GM23338 (cell line): Measurements from ENCODE around the gene HIGD2B. TPM values are rescaled to one million over a fixed set of nuclear protein-coding genes. Genes with fewer than 3 reads are reported as not detected.

Experiments
- ATAC-seq: fragments of 200-7000 bp; cut with Tn5 transposase; 3 replicates; pipeline ENCODE4 v1.9.1; 2020
- DNase-seq: peaks from one replicate; pipeline ENCODE4 v3.0.0-alpha.2; 2015; ENCODE audit warnings: low spot score
- H2AFZ ChIP-seq: fragments of 200-600 bp; sonication (generic); 2 replicates; pipeline ENCODE4 v1.8.0; 2016; ENCODE audit warnings: antibody characterized with exemption, mild to moderate bottlenecking, moderate library complexity
- H3F3A ChIP-seq: fragments of 200-600 bp; sonication (generic); replicated peaks from 2 replicates; pipeline ENCODE4 v1.8.0; 2017; ENCODE audit warnings: antibody characterized with exemption, mixed run types, low read depth
- H3K27ac ChIP-seq: fragments of 200-600 bp; sonication (generic); 2 replicates; pipeline ENCODE4 v1.6.1; 2016; ENCODE audit warnings: low read depth
- H3K27me3 ChIP-seq: fragments of 200-600 bp; sonication (generic); 2 replicates; pipeline ENCODE4 v1.8.0; 2016; ENCODE audit warnings: mild to moderate bottlenecking, mixed run types, moderate library complexity; ENCODE audit not compliant: insufficient read depth
- H3K36me3 ChIP-seq: fragments of 200-600 bp; sonication (generic); 2 replicates; pipeline ENCODE4 v1.8.0; 2016; ENCODE audit warnings: mild to moderate bottlenecking; ENCODE audit not compliant: insufficient read depth
- H3K4me1 ChIP-seq: fragments of 200-600 bp; sonication (generic); 2 replicates; pipeline ENCODE4 v1.8.0; 2016; ENCODE audit warnings: mild to moderate bottlenecking, moderate library complexity; ENCODE audit not compliant: insufficient read depth
- H3K4me2 ChIP-seq: fragments of 200-600 bp; sonication (generic); 2 replicates; pipeline ENCODE4 v1.7.1; 2017; ENCODE audit warnings: mixed run types
- H3K4me3 ChIP-seq: fragments of 200-600 bp; sonication (generic); 2 replicates; pipeline ENCODE4 v1.6.1; 2016; ENCODE audit warnings: mixed run types
- H3K79me2 ChIP-seq: fragments of 200-600 bp; sonication (generic); replicated peaks from 2 replicates; pipeline ENCODE4 v1.8.0; 2017; ENCODE audit warnings: mild to moderate bottlenecking; ENCODE audit not compliant: insufficient read depth
- H3K9me2 ChIP-seq: fragments of 200-600 bp; sonication (generic); 2 replicates; pipeline ENCODE4 v1.8.0; 2017; ENCODE audit not compliant: insufficient read depth
- H4K20me1 ChIP-seq: fragments of 200-600 bp; sonication (generic); replicated peaks from 2 replicates; pipeline ENCODE4 v1.8.0; 2017; ENCODE audit warnings: mild to moderate bottlenecking; ENCODE audit not compliant: insufficient read depth
- H3K27ac Mint-ChIP-seq: 2 replicates; pipeline ENCODE4 v1.8.0; 2020; ENCODE audit warnings: inconsistent platforms, mild to moderate bottlenecking, moderate library complexity, mixed read lengths
- H3K27me3 Mint-ChIP-seq: 3 replicates; pipeline ENCODE4 v1.8.0; 2022; ENCODE audit warnings: low read depth, mild to moderate bottlenecking, moderate library complexity, mixed read lengths, inconsistent platforms; ENCODE audit not compliant: insufficient read depth, poor library complexity
- H3K36me3 Mint-ChIP-seq: 3 replicates; pipeline ENCODE4 v1.8.0; 2021; ENCODE audit warnings: low read depth, mild to moderate bottlenecking, inconsistent platforms, moderate library complexity, mixed read lengths
- H3K4me1 Mint-ChIP-seq: 3 replicates; pipeline ENCODE4 v1.8.0; 2020; ENCODE audit warnings: mild to moderate bottlenecking, inconsistent platforms, mixed read lengths
- H3K4me3 Mint-ChIP-seq: 3 replicates; pipeline ENCODE4 v1.8.0; 2021; ENCODE audit warnings: moderate library complexity, mild to moderate bottlenecking, inconsistent platforms, mixed read lengths
- H3K9me3 Mint-ChIP-seq: 3 replicates; pipeline ENCODE4 v1.8.0; 2020; ENCODE audit warnings: moderate library complexity, mild to moderate bottlenecking, inconsistent platforms, mixed read lengths
- CREB1 ChIP-seq: fragments of 250-450 bp; sonication (Bioruptor Pico); IDR thresholded peaks from 2 replicates; pipeline ENCODE4 v1.5.0; 2020; ENCODE audit warnings: low read depth, mild to moderate bottlenecking, moderate library complexity
- CTCF ChIP-seq, 2 experiments: fragments of 200-600 bp in 1 of 2; sonication (generic) in 1 of 2; conservative IDR thresholded peaks; 2 replicates each; pipeline versions ENCODE4 v1.5.1 to v1.6.1; 2016 to 2017; ENCODE audit warnings: antibody characterized with exemption in 2 of 2, low read depth in 2 of 2, mild to moderate bottlenecking in 2 of 2, moderate library complexity in 1 of 2
- ETS1 ChIP-seq: IDR thresholded peaks from 2 replicates; pipeline ENCODE4 v1.6.1; 2016; ENCODE audit warnings: antibody characterized with exemption
- EZH2 ChIP-seq: fragments of 200-600 bp; sonication (generic); IDR thresholded peaks from one replicate; pipeline ENCODE4 v1.8.0; 2017; ENCODE audit warnings: antibody characterized with exemption, mild to moderate bottlenecking, low read depth; ENCODE audit not compliant: unreplicated experiment
- EZH2phosphoT487 ChIP-seq: fragments of 200-600 bp; sonication (generic); IDR thresholded peaks from one replicate; pipeline ENCODE4 v1.8.1; 2018; ENCODE audit warnings: antibody characterized with exemption; ENCODE audit not compliant: unreplicated experiment
- JUNB ChIP-seq: IDR thresholded peaks from one replicate; pipeline ENCODE4 v1.6.1; 2016; ENCODE audit warnings: antibody characterized with exemption; ENCODE audit not compliant: unreplicated experiment
- NANOG ChIP-seq: IDR thresholded peaks from 2 replicates; pipeline ENCODE4 v1.6.1; 2016; ENCODE audit warnings: antibody characterized with exemption, borderline replicate concordance
- REST ChIP-seq: IDR thresholded peaks from one replicate; pipeline ENCODE4 v1.6.1; 2018; ENCODE audit warnings: antibody characterized with exemption; ENCODE audit not compliant: unreplicated experiment
- ZNF114 ChIP-seq: fragments of 250-450 bp; sonication (Bioruptor Pico); IDR thresholded peaks from 2 replicates; pipeline ENCODE4 v1.5.0; 2020; ENCODE audit warnings: mild to moderate bottlenecking, moderate library complexity
- ZNF331 ChIP-seq: fragments of 250-450 bp; sonication (Bioruptor Pico); IDR thresholded peaks from 2 replicates; pipeline ENCODE4 v1.5.0; 2020; ENCODE audit warnings: low read depth, mild to moderate bottlenecking, moderate library complexity
- polyA plus RNA-seq: library from polyadenylated mRNA; unstranded; fragments of >200 nt; fragmentation: Nextera tagmentation; extraction: Ambion mirVana; gene quantifications from 2 replicates; pipeline ENCODE4 v1.2.1, GENCODE V29; 2016
- total RNA-seq: library from RNA; depleted of rRNA; stranded (reverse); fragments of >200 nt; shearing (Covaris generic); gene quantifications from 2 replicates; pipeline ENCODE4 v1.2.3, GENCODE V29; 2014

Gene HIGD2B
- total and polyA plus RNA-seq, 2 experiments from 2014 or later: not detected

GRCh38 chr15:72682772-72683171, 3.2 kb downstream of the HIGD2B start (continued):
- TF ChIP-seq CTCF (conservative IDR thresholded peaks at IDR 0.05; ENCODE audit: low read depth in 2 of 2): no peak
- no peak for TF ChIP-seq ZNF114 (CRISPR knock-in tag)

- TF ChIP-seq ZNF114 (CRISPR knock-in tag): no peak
- TF ChIP-seq EZH2phosphoT487: no peak
- TF ChIP-seq EZH2: no peak
- no peak for TF ChIP-seq CREB1
- no peak for TF ChIP-seq CTCF (conservative IDR thresholded peaks at IDR 0.05; ENCODE audit: low read depth in 2 of 2)
- Mint-ChIP-seq H3K36me3 (no peaks in the 10 kb centered on the region), H3K9me3 (no peaks in the 10 kb centered on the region), H3K27ac (no peak overlapping the region), H3K4me1 (peaks cover 14% of the 10 kb centered on the region; the same call in 2 of the 3 replicates), H3K4me3 (no peak overlapping the region), H3K27me3 (peaks cover 6% of the 10 kb centered on the region)
- H3K4me1 ChIP-seq: peaks cover 5% of the 10 kb centered on the region; the same call in 1 of the 2 replicates
- H3K27me3 ChIP-seq: no peaks in the 10 kb centered on the region
- no peak overlapping the region for H3K4me2 ChIP-seq
- DNase-seq (no peak), ATAC-seq (no peak)
- peak overlapping the region; percentile 72 for H2AFZ ChIP-seq
- H4K20me1 ChIP-seq: no peaks in the 10 kb centered on the region
- H3K4me3 ChIP-seq: no peak overlapping the region
- H3K79me2 ChIP-seq: no peaks in the 10 kb centered on the region
- H3F3A ChIP-seq: peaks cover 4% of the 10 kb centered on the region; the same call in 1 of the 2 replicates
- H3K27ac ChIP-seq: no peak overlapping the region
- H3K36me3 ChIP-seq: no peaks in the 10 kb centered on the region
- no peaks in the 10 kb centered on the region for H3K9me2 ChIP-seq
Measured at GRCh38 chr15:72680931-72681330, 5.1 kb downstream of the HIGD2B start.

- Mint-ChIP-seq H3K4me3 (no peak overlapping the region), H3K9me3 (no peaks in the 10 kb centered on the region), H3K27me3 (peaks cover 6% of the 10 kb centered on the region), H3K36me3 (no peaks in the 10 kb centered on the region), H3K27ac (no peak overlapping the region), H3K4me1 (peaks cover 6% of the 10 kb centered on the region; the same call in 2 of the 3 replicates)
- TF ChIP-seq ZNF331 (CRISPR knock-in tag) (no peak), EZH2 (no peak), ETS1 (no peak), CTCF (conservative IDR thresholded peaks at IDR 0.05; ENCODE audit: low read depth in 2 of 2) (no peak), EZH2phosphoT487 (no peak), JUNB (no peak), NANOG (no peak), REST (no peak), ZNF114 (CRISPR knock-in tag) (no peak)
- Histone ChIP-seq H3K4me1 (peaks cover 4% of the 10 kb centered on the region; the same call in 1 of the 2 replicates), H4K20me1 (no peaks in the 10 kb centered on the region), H3K4me3 (no peak overlapping the region), H3K79me2 (no peaks in the 10 kb centered on the region), H3F3A (no peaks in the 10 kb centered on the region), H3K9me2 (no peaks in the 10 kb centered on the region), H3K27ac (no peak overlapping the region), H2AFZ (no peak overlapping the region), H3K4me2 (no peak overlapping the region), H3K27me3 (no peaks in the 10 kb centered on the region), H3K36me3 (no peaks in the 10 kb centered on the region)
- ATAC-seq: no peak
- DNase-seq: no peak
Measured at GRCh38 chr15:72676838-72677237, 9.1 kb downstream of the HIGD2B start.
